Omental fat pad (tissue), 4 donors: ENCODE data around the gene SLC10A7. TPM values are rescaled to one million over a fixed set of nuclear protein-coding genes. Genes with fewer than 3 reads are reported as not detected.
"Not testable (repeated sequence)": the region's sequence is repeated elsewhere in the genome, so short reads cannot be mapped to it uniquely, and the experiment has no call there.

Source experiments
- ATAC-seq: fragments of 150-250 bp; one replicate; pipeline ENCODE4 v1.9.1; 2016; ENCODE audit warnings: mild to moderate bottlenecking, moderate library complexity; ENCODE audit not compliant: low FRiP score
- DNase-seq: peaks from one replicate; pipeline ENCODE4 v3.0.0-alpha.2; 2019; ENCODE audit warnings: low spot score
- total RNA-seq, 4 donors: library from RNA; depleted of rRNA; stranded (reverse); fragments of >200 nt; gene quantifications; one replicate each; pipeline ENCODE4 v1.1.0, GENCODE V29; 2016
- TF ChIP-seq, protein P1 (sequence below), 3 donors: fragments of 450-650 bp; IDR thresholded peaks; one replicate each; pipeline ENCODE4 v1.5.1; 2016 to 2017; ENCODE audit warnings: antibody characterized with exemption in 3 of 3, mild to moderate bottlenecking in 3 of 3, moderate library complexity in 2 of 3

SLC10A7 gene
- total RNA-seq, 4 donors from 2014 or later = 5.9 to 17.2 (median 12.9) TPM

DNA sequence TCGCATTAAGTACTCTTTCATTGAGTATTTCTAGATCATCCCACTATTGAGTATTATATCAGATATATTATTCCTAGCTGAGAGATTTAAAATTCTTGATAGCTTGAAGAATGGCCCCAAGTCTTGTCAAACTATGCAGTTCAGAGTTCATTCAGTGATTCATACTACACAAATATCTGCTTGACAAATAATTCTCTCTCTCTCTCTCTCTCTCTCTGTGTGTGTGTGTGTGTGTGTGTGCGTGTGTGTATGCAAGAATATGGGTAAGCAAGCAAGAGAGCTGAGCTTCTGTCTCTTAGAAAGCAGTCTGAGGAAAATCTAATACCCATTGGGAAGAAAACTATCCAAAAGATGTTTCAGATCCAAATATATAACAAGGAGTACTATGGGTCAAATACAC lies 142.0 kb downstream of the SLC10A7 start:
- DNase-seq = no peak
- TF ChIP-seq, protein P1, sequence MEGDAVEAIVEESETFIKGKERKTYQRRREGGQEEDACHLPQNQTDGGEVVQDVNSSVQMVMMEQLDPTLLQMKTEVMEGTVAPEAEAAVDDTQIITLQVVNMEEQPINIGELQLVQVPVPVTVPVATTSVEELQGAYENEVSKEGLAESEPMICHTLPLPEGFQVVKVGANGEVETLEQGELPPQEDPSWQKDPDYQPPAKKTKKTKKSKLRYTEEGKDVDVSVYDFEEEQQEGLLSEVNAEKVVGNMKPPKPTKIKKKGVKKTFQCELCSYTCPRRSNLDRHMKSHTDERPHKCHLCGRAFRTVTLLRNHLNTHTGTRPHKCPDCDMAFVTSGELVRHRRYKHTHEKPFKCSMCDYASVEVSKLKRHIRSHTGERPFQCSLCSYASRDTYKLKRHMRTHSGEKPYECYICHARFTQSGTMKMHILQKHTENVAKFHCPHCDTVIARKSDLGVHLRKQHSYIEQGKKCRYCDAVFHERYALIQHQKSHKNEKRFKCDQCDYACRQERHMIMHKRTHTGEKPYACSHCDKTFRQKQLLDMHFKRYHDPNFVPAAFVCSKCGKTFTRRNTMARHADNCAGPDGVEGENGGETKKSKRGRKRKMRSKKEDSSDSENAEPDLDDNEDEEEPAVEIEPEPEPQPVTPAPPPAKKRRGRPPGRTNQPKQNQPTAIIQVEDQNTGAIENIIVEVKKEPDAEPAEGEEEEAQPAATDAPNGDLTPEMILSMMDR (IDR thresholded peaks at IDR 0.05) = no peak
- no peak for ATAC-seq

DNA sequence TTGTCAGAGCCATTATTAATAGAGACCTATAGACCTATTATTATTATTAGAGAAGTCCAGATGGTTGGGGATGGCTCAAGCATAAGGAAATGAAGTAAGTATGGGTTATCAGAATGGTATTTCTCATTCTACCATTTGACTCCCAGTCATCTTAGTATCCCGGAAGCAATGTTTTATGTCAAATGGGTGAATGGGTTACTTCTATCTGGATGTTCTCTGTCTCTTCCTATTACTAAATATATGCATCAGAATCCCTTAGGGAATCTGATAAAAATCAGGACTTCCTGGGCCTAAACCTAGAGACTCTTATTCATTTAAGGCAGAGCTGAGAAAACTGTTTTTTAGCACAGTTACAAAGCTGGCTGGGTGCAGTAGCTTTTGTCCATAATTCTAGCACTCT lies 149.9 kb downstream of the SLC10A7 start:
- TF ChIP-seq, protein P1 (IDR thresholded peaks at IDR 0.05) = no peak
- ATAC-seq (no peak), DNase-seq (no peak)

DNA sequence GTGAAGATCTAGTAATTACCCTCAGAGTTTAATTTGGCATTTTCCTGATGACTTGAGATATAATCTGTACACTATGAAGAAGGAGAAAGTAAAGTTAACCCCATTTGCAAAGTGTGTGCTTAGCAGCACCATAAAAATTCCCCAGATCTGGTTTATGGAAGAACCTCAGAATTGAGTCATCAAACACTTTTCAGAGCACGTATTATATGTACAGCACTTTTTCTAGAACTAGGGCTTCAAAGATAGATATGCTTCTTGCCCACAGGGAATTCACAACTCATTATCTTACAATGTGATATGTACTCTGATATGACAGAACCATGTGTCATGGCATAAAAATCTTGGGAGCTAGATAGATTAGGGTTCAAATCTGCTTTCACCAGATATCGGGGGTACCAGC lies 150.9 kb downstream of the SLC10A7 start:
- DNase-seq = no peak
- TF ChIP-seq, protein P1 (IDR thresholded peaks at IDR 0.05) = no peak
- no peak for ATAC-seq

DNA sequence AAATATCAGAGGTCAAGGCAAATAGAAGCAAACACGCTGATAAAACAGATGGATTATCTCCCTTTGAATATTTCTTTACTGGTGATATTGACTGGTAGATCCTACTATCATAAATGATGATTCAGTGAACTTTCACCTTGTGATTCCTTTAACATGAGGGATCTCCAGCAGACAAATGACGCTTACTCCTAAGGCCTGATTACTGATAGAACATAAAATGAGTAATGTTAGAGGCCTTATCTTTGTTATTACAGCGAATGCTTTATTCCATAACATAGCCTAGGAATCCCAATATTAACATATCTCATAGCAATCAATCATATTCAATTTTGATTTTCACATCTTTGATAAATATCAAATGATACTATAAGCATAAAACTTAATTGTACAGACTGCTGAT lies 152.3 kb downstream of the SLC10A7 start:
- ATAC-seq = no peak
- TF ChIP-seq, protein P1 (IDR thresholded peaks at IDR 0.05) = no peak
- DNase-seq = no peak

DNA sequence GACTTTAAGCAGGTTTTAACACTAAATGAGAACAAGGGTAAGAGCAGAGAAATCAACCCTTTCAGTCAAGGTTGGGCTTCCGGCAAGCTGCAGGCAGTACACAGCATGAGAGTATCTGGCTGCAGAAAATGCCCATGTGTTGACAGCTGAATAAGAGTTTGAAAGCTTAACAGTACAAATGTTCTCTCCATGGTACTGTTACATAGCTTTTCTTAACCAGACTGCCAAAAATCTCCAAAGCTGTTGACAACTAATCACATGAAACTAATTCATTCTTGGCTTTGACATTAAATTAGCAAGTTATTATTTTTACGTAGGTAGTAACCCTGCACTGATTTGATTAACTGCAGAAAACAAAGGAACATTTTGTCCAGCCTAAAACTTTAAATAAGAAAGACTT lies 153.5 kb downstream of the SLC10A7 start:
- ATAC-seq (no peak), DNase-seq (no peak)
- TF ChIP-seq, protein P1 (IDR thresholded peaks at IDR 0.05) = no peak

DNA sequence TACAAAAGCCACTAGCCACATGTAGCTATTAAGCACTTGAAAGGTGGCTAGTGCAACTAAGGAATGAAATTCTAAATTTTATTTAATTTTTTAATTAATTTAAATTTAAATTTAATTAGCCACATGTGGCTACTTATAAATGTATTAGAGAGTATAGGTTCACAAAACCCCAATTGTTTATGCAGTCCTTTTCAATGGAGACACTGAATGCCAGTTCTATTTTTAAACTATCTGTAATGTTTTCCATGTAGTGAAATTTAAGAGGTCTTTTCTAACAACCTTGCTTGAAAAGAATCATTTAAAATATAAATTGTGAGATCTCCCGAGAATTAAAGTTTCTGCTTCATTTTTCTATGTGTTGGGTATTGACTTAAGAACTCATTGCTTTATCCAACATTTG lies 154.4 kb downstream of the SLC10A7 start:
- DNase-seq (no peak), ATAC-seq (no peak)
- TF ChIP-seq, protein P1 (IDR thresholded peaks at IDR 0.05) = no peak

DNA sequence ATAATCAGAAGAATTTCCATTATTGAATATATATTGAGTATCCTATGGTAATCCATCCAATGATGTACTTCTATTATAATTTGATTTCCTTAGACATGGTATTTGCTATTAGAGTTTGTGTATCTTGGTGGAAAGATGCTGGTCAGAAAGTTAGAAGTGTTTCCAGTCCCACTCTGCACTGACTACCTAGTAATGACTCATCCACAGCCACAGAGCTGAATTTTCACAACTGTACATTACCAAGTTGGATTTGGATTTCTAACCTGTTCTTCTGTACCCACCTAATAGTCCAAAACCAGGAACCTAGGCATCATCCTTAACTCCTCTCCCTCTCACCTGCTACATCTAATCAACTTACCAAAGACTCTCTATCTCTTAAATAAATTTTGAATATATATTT lies 162.0 kb downstream of the SLC10A7 start:
- ATAC-seq = no peak
- TF ChIP-seq, protein P1 (IDR thresholded peaks at IDR 0.05) = no peak
- no peak for DNase-seq

DNA sequence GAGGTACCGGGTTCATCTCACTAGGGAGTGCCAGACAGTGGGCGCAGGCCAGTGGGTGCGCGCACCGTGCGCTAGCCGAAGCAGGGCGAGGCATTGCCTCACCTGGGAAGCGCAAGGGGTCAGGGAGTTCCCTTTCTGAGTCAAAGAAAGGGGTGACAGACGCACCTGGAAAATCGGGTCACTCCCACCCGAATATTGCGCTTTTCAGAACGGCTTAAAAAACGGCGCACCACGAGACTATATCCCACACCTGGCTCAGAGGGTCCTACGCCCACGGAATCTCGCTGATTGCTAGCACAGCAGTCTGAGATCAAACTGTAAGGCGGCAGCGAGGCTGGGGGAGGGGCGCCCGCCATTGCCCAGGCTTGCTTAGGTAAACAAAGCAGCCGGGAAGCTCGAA lies 171.6 kb downstream of the SLC10A7 start:
- not testable (repeated sequence) for ATAC-seq, DNase-seq
